Adrenal gland (tissue), 5 donors: Measurements from ENCODE around the gene PPP1R12A.

Source experiments
- CTCF ChIP-seq, 6 experiments: fragments of 450-650 bp in 4 of 6; fragments of 200-600 bp in 2 of 6; sonication (generic) in 1 of 6; IDR thresholded peaks; 1 replicate in 5 of 6; 2 replicates in 1 of 6; pipeline versions ENCODE4 v1.5.1 to v1.8.0; 2016 to 2021; ENCODE audit warnings: antibody characterized with exemption in 6 of 6, mild to moderate bottlenecking in 2 of 6, moderate library complexity in 1 of 6
- POLR2A ChIP-seq, 2 donors: fragments of 450-650 bp; IDR thresholded peaks; one replicate each; pipeline ENCODE4 v1.6.1; 2017; ENCODE audit warnings: antibody characterized with exemption in 2 of 2, mild to moderate bottlenecking in 2 of 2, moderate library complexity in 1 of 2
- donor health status: DM: no; HTN: no; CAD: no.

GRCh38 chr12:79883216-79883615 lies 51.7 kb downstream of the PPP1R12A start:
- no peak for TF ChIP-seq CTCF (IDR thresholded peaks at IDR 0.05)
- TF ChIP-seq POLR2A (IDR thresholded peaks at IDR 0.05) = no peak
